Femur (tissue), 1 donor: Measurements from ENCODE around the gene ADAMTS16.

Experiments
- DNase-seq: peaks from one replicate; pipeline ENCODE4 v3.0.0-alpha.2; 2017

ADAMTS16 gene

GRCh38 chr5:5235685-5236084 is 95.6 kb downstream of the ADAMTS16 start:
- DNase-seq = no peak

- no peak for DNase-seq
Observed at GRCh38 chr5:5239191-5239590, 99.1 kb downstream of the ADAMTS16 start.

- no peak for DNase-seq
Observed at GRCh38 chr5:5240234-5240633, 100.1 kb downstream of the ADAMTS16 start.

- DNase-seq = no peak
Observed at GRCh38 chr5:5242056-5242455, 101.9 kb downstream of the ADAMTS16 start.

GRCh38 chr5:5246736-5247135 is 106.6 kb downstream of the ADAMTS16 start:
- no peak for DNase-seq

GRCh38 chr5:5250758-5251157 is 110.6 kb downstream of the ADAMTS16 start:
- no peak for DNase-seq

- no peak for DNase-seq
Observed at GRCh38 chr5:5252106-5252505, 112.0 kb downstream of the ADAMTS16 start.

GRCh38 chr5:5257353-5257752 is 117.2 kb downstream of the ADAMTS16 start:
- DNase-seq = no peak

GRCh38 chr5:5258564-5258963 is 118.4 kb downstream of the ADAMTS16 start:
- no peak for DNase-seq

GRCh38 chr5:5264727-5265126 is 124.6 kb downstream of the ADAMTS16 start:
- DNase-seq = no peak

GRCh38 chr5:5266297-5266696 is 126.2 kb downstream of the ADAMTS16 start:
- DNase-seq = no peak

GRCh38 chr5:5270161-5270560 is 130.0 kb downstream of the ADAMTS16 start:
- DNase-seq = no peak

- DNase-seq = peak; percentile 37
Observed at GRCh38 chr5:5270958-5271785, 131.0 kb downstream of the ADAMTS16 start.

- no peak for DNase-seq
Observed at GRCh38 chr5:5271786-5272321, 131.7 kb downstream of the ADAMTS16 start.

- DNase-seq = no peak
Observed at GRCh38 chr5:5273398-5273797, 133.3 kb downstream of the ADAMTS16 start.

- no peak for DNase-seq
Observed at GRCh38 chr5:5273976-5274375, 133.8 kb downstream of the ADAMTS16 start.

- DNase-seq = no peak
Observed at GRCh38 chr5:5275211-5275610, 135.1 kb downstream of the ADAMTS16 start.

GRCh38 chr5:5276430-5276829 is 136.3 kb downstream of the ADAMTS16 start:
- no peak for DNase-seq

- DNase-seq = no peak
Observed at GRCh38 chr5:5276951-5277517, 136.9 kb downstream of the ADAMTS16 start.

GRCh38 chr5:5278201-5278814 is 138.2 kb downstream of the ADAMTS16 start:
- no peak for DNase-seq

- DNase-seq = no peak
Observed at GRCh38 chr5:5278815-5279381, 138.8 kb downstream of the ADAMTS16 start.

- DNase-seq = no peak
Observed at GRCh38 chr5:5285906-5286305, 145.8 kb downstream of the ADAMTS16 start.

GRCh38 chr5:5287419-5287818 is 147.3 kb downstream of the ADAMTS16 start:
- no peak for DNase-seq

- DNase-seq = no peak
Observed at GRCh38 chr5:5288201-5288600, 148.1 kb downstream of the ADAMTS16 start.
